Calu3 (cell line): ENCODE measurements around the gene LRRIQ4. TPM values are rescaled to one million over a fixed set of nuclear protein-coding genes. Genes with fewer than 3 reads are reported as not detected.

Experiments
- BruUV-seq: library from RNA; stranded (reverse); fragments of 400-500 nt; replicated peaks from 2 replicates; lab custom pipeline; 2021; lab: Mats Ljungman, UMichigan
- CTCF ChIA-PET: fragments of 300-600 bp; sonication (Branson Sonifier 250); formaldehyde crosslinking; loops from one replicate; lab custom pipeline; 2022; ENCODE audit warnings: antibody characterized with exemption; lab: Charles Lee
- DNase-seq: peaks from one replicate; pipeline ENCODE4 v3.0.0; 2022
- H3K27ac Mint-ChIP-seq: one replicate; pipeline ENCODE4 v1.8.0; 2022; ENCODE audit warnings: mixed read lengths; ENCODE audit not compliant: unreplicated experiment
- H3K27me3 Mint-ChIP-seq: one replicate; pipeline ENCODE4 v1.8.0; 2022; ENCODE audit warnings: mixed read lengths; ENCODE audit not compliant: unreplicated experiment
- H3K36me3 Mint-ChIP-seq: one replicate; pipeline ENCODE4 v1.8.0; 2022; ENCODE audit warnings: mild to moderate bottlenecking, moderate library complexity, mixed read lengths; ENCODE audit not compliant: insufficient read depth, unreplicated experiment
- H3K4me1 Mint-ChIP-seq: one replicate; pipeline ENCODE4 v1.8.0; 2022; ENCODE audit warnings: mild to moderate bottlenecking, low read depth, mixed read lengths; ENCODE audit not compliant: unreplicated experiment
- H3K4me3 Mint-ChIP-seq: one replicate; pipeline ENCODE4 v1.8.0; 2022; ENCODE audit warnings: mild to moderate bottlenecking, low read depth, moderate library complexity, mixed read lengths; ENCODE audit not compliant: unreplicated experiment
- H3K9me3 Mint-ChIP-seq: one replicate; pipeline ENCODE4 v1.8.0; 2022; ENCODE audit warnings: low read depth, mixed read lengths; ENCODE audit not compliant: unreplicated experiment
- intact Hi-C: fragments of 100-400 bp; cut with micrococcal nuclease; formaldehyde crosslinking; loops from one replicate; pipeline ENCODE4 v1.10.0; 2022; ENCODE audit not compliant: unreplicated experiment
- total RNA-seq: library from RNA; stranded (reverse); gene quantifications from 2 replicates; pipeline ENCODE4 v1.2.3, GENCODE V29; 2022
- TF ChIP-seq, protein P1 (sequence below): fragments of 200-600 bp; IDR thresholded peaks from one replicate; pipeline ENCODE4 v1.8.0; 2022; ENCODE audit warnings: antibody characterized with exemption; ENCODE audit not compliant: unreplicated experiment

LRRIQ4 gene
- total RNA-seq, 1 experiment from 2014 or later = not detected

DNA sequence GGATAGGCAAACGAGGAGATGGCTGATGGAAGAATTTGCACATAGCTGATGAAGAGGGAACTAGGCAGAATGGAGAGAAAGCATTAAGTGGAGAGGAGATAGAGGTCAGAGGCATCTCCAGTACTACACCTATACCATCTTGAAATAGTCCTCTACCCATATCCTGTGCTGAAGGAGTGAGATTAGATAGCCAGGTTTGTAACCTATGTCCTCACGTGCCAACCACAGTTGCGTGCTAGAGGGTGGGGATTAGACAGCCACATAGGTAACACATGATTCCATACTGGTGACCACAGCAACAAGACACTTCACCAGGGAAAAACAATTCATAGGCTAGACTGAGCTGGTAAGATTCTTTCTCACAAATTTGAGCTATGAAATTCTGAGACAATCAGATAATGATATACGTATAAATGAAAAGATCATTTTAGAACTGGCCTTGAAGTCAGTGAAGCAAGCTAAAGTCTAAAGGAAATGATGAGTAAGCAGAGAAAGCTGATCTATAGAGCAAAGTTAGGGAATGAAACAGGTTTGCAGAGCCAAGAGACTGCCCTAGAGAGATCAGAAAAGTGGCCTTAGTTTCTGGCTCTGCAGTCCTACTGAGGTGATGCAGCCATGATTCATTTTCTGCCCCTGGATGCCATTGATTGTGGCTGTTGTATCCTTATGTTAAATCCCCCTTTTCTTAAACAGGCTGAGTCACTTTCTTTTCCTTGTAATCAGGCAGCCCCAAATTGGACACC is 21.8 kb upstream of the LRRIQ4 start:
- no peak overlapping the region for H3K4me3 Mint-ChIP-seq
- H3K9me3 Mint-ChIP-seq = no peaks in the 10 kb centered on the region
- BruUV-seq = no TSS peak
- H3K27me3 Mint-ChIP-seq = no peaks in the 10 kb centered on the region
- no peak for DNase-seq
- H3K4me1 Mint-ChIP-seq = no peaks in the 10 kb centered on the region
- peak overlapping the region; percentile 2 for H3K27ac Mint-ChIP-seq
- intact Hi-C loops = no loop called here
- CTCF ChIA-PET = no interaction called here
- peaks cover 21% of the 10 kb centered on the region for H3K36me3 Mint-ChIP-seq
- TF ChIP-seq, protein P1, sequence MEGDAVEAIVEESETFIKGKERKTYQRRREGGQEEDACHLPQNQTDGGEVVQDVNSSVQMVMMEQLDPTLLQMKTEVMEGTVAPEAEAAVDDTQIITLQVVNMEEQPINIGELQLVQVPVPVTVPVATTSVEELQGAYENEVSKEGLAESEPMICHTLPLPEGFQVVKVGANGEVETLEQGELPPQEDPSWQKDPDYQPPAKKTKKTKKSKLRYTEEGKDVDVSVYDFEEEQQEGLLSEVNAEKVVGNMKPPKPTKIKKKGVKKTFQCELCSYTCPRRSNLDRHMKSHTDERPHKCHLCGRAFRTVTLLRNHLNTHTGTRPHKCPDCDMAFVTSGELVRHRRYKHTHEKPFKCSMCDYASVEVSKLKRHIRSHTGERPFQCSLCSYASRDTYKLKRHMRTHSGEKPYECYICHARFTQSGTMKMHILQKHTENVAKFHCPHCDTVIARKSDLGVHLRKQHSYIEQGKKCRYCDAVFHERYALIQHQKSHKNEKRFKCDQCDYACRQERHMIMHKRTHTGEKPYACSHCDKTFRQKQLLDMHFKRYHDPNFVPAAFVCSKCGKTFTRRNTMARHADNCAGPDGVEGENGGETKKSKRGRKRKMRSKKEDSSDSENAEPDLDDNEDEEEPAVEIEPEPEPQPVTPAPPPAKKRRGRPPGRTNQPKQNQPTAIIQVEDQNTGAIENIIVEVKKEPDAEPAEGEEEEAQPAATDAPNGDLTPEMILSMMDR = no peak

DNA sequence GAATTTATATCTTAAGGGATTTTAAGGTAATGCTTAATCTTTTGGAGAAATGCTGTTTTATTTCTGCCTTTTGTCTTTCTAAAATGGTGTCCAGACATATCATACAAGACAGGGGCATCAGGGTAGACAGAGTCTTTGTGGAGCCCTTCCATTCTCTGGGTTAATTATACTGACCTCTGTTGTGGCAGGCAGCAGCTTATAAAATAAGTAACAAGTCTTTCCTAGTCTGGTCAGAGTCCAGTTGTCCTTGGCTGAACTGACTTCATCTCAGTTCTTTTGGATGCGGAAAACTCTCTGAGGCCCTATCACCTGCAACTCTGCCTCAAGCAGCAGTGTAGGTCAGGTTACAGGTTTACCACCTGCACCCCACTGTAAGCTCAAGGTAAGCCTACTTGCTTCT is 20.3 kb upstream of the LRRIQ4 start:
- Mint-ChIP-seq H3K36me3 (peaks cover 6% of the 10 kb centered on the region), H3K4me3 (no peak overlapping the region), H3K4me1 (no peaks in the 10 kb centered on the region), H3K9me3 (no peaks in the 10 kb centered on the region), H3K27me3 (no peaks in the 10 kb centered on the region), H3K27ac (no peak overlapping the region)
- intact Hi-C loops = no loop called here
- TF ChIP-seq, protein P1 = no peak
- DNase-seq = no peak
- CTCF ChIA-PET = no interaction called here
- BruUV-seq = no TSS peak

DNA sequence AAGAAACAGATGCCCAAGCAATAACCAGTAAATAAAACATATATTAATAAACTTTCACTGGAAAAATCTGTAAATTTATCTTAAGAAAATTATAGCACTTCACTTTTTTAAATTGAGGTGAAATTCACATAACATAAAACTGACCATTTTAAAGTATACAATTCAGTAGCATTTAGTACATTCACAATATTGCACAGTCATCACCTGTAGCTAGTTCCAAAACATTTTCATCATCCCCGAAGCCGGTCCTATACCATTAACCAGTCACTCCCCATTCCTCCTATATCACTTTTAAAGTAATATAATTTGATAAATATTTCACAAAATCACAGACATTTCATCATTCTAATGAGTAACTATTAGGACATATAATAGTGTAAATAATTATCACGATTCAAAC is 8.0 kb upstream of the LRRIQ4 start:
- CTCF ChIA-PET = no interaction called here
- no peak overlapping the region for H3K4me3 Mint-ChIP-seq
- no peak overlapping the region for H3K27ac Mint-ChIP-seq
- no TSS peak for BruUV-seq
- no peaks in the 10 kb centered on the region for H3K9me3 Mint-ChIP-seq
- DNase-seq = no peak
- H3K27me3 Mint-ChIP-seq = no peaks in the 10 kb centered on the region
- H3K4me1 Mint-ChIP-seq = no peaks in the 10 kb centered on the region
- no peaks in the 10 kb centered on the region for H3K36me3 Mint-ChIP-seq
- TF ChIP-seq, protein P1 = no peak
- intact Hi-C loops = no loop called here

DNA sequence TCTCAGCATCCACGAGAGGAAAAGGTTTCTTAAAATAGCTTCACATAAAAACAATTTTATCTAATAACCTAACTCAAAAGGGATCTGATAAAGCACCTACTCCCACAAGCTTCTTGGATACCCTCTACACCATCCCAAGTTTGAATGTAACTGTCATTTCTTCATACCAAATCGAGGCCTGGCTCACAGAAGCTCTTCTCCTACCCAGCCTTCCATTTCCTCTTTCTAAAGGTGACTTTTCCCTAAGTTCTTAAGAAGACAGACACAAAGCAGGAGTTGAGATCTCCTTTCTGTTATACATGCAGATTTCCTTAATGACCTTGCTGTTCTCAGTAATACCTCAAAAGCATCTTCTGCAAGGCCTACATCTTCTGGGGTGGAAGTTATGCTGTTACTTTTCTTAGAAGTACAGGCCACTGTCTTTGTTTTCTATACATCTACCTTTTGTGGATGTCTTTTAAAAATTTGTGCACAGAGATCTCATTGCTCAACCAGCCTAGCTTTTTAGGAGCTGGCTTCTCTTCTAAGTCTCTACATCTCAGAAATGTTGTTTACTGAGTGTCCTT is 3.4 kb upstream of the LRRIQ4 start:
- CTCF ChIA-PET = interaction anchor here (0.6 kb wide), 3 partner anchors 643 to 1253 kb away, joined by 3 to 5 read pairs (median 3); no protein-coding TSS in a partner anchor
- Mint-ChIP-seq H3K4me3 (no peak overlapping the region), H3K27ac (no peak overlapping the region), H3K4me1 (no peaks in the 10 kb centered on the region), H3K9me3 (peaks cover 1% of the 10 kb centered on the region), H3K36me3 (peaks cover 6% of the 10 kb centered on the region), H3K27me3 (peaks cover 21% of the 10 kb centered on the region)
- TF ChIP-seq, protein P1 = no peak
- no peak for DNase-seq
- intact Hi-C loops = no loop called here
- no TSS peak for BruUV-seq
